ENCODE results near the gene MEN1. TPM values are rescaled to one million over a fixed set of nuclear protein-coding genes. Genes with fewer than 3 reads are reported as not detected.
A peak's percentile ranks its signal among the peaks of the same experiment; 100 is the strongest.

Gene MEN1
- total RNA-seq (2014; rRNA removed; shearing (Covaris generic)), result 7.0 and 18.6 TPM in 2 replicates

- peak; percentile 96 for DNase-seq (ENCODE audit: low read depth)
These were observed at the start of gene MEN1 for GRCh38 chr11:64810271-64810890. MEN1 (minus strand) TSS chr11:64810551; CDS start chr11:64810109, 442 bp downstream.

- no peak for DNase-seq (ENCODE audit: low read depth)
These were observed 49.4 kb upstream of the MEN1 start for GRCh38 chr11:64859542-64860414.

GRCh38 chr11:64858467-64859263 is 48.3 kb upstream of the MEN1 start:
- peak; percentile 48 for DNase-seq (ENCODE audit: low read depth)

GRCh38 chr11:64857485-64857884 is 47.1 kb upstream of the MEN1 start:
- DNase-seq (ENCODE audit: low read depth), result no peak

GRCh38 chr11:64856382-64857227 is 46.3 kb upstream of the MEN1 start:
- DNase-seq (ENCODE audit: low read depth), result peak; percentile 97

GRCh38 chr11:64855596-64856304 is 45.4 kb upstream of the MEN1 start:
- no peak for DNase-seq (ENCODE audit: low read depth)

- peak; percentile 97 for DNase-seq (ENCODE audit: low read depth)
These were observed 44.5 kb upstream of the MEN1 start for GRCh38 chr11:64854534-64855502.

GRCh38 chr11:64854157-64854533 is 43.8 kb upstream of the MEN1 start:
- DNase-seq (ENCODE audit: low read depth), result no peak

- DNase-seq (ENCODE audit: low read depth), result no peak
These were observed 43.4 kb upstream of the MEN1 start for GRCh38 chr11:64853709-64854108.

- DNase-seq (ENCODE audit: low read depth), result no peak
These were observed 42.6 kb upstream of the MEN1 start for GRCh38 chr11:64852804-64853509.

- DNase-seq (ENCODE audit: low read depth), result no peak
These were observed 41.5 kb upstream of the MEN1 start for GRCh38 chr11:64851831-64852351.

- DNase-seq (ENCODE audit: low read depth), result peak; percentile 49
These were observed 40.7 kb upstream of the MEN1 start for GRCh38 chr11:64850979-64851567.

GRCh38 chr11:64849598-64850356 is 39.4 kb upstream of the MEN1 start:
- no peak for DNase-seq (ENCODE audit: low read depth)

- no peak for DNase-seq (ENCODE audit: low read depth)
These were observed 38.7 kb upstream of the MEN1 start for GRCh38 chr11:64848826-64849597.

GRCh38 chr11:64848214-64848825 is 38.0 kb upstream of the MEN1 start:
- DNase-seq (ENCODE audit: low read depth), result no peak

- peak; percentile 88 for DNase-seq (ENCODE audit: low read depth)
These were observed 36.8 kb upstream of the MEN1 start for GRCh38 chr11:64846998-64847666.

Data from M059J (cell line).